Measurements from ENCODE around the gene C2orf49. TPM values are rescaled to one million over a fixed set of nuclear protein-coding genes. Genes with fewer than 3 reads are reported as not detected.
A peak's percentile ranks its signal among the peaks of the same experiment; 100 is the strongest.

Gene C2orf49
- polyA plus RNA-seq, 1 experiment = 20.3 TPM

GRCh38 chr2:105298017-105298416, 39.3 kb upstream of the C2orf49 start:
- POLR2A ChIA-PET = no interaction called here
- CTCF ChIA-PET = interaction anchor here (1.4 kb wide), 1 partner anchor 10 kb away, joined by 3 read pairs; no protein-coding TSS in a partner anchor
- no peaks in the 10 kb centered on the region for H3K9me3 ChIP-seq (ENCODE audit: control insufficient read depth, insufficient read depth, low read length)
- H3K27ac ChIP-seq (ENCODE audit: low read depth, low read length) = no peak overlapping the region
- no peak overlapping the region for H3K4me3 ChIP-seq (ENCODE audit: low read depth, low read length)
- no peak for DNase-seq (ENCODE audit: low read depth, low spot score)
- no peak for TF ChIP-seq CTCF (IDR thresholded peaks at IDR 0.05; ENCODE audit: low read depth, low read length)
- H3K27me3 ChIP-seq (ENCODE audit: control insufficient read depth, insufficient read depth, low read length) = no peaks in the 10 kb centered on the region

GRCh38 chr2:105299290-105299689, 38.0 kb upstream of the C2orf49 start:
- CTCF ChIA-PET = interaction anchor here (1.3 to 1.7 kb wide), 3 partner anchors 9 to 185 kb away, joined by 3 to 4 read pairs (median 3); no protein-coding TSS in a partner anchor

GRCh38 chr2:105301646-105302045, 35.7 kb upstream of the C2orf49 start:
- no peak overlapping the region for H3K4me3 ChIP-seq (ENCODE audit: low read depth, low read length)
- CTCF ChIA-PET = interaction anchor here (0.7 to 1.5 kb wide), 2 partner anchors 14 to 64 kb away, joined by 6 to 13 read pairs; no protein-coding TSS in a partner anchor
- H3K9me3 ChIP-seq (ENCODE audit: control insufficient read depth, insufficient read depth, low read length) = no peaks in the 10 kb centered on the region
- TF ChIP-seq CTCF (IDR thresholded peaks at IDR 0.05; ENCODE audit: low read depth, low read length) = no peak
- POLR2A ChIA-PET = no interaction called here
- no peak overlapping the region for H3K27ac ChIP-seq (ENCODE audit: low read depth, low read length)
- H3K27me3 ChIP-seq (ENCODE audit: control insufficient read depth, insufficient read depth, low read length) = no peaks in the 10 kb centered on the region
- no peak for DNase-seq (ENCODE audit: low read depth, low spot score)

More at GRCh38 chr2:105299290-105299689, 38.0 kb upstream of the C2orf49 start:
- DNase-seq (ENCODE audit: low read depth, low spot score) = no peak
- TF ChIP-seq CTCF (IDR thresholded peaks at IDR 0.05; ENCODE audit: low read depth, low read length) = 0 out of 2 replicates have a peak, but pooled peaks have one; percentile 5
- no peaks in the 10 kb centered on the region for H3K27me3 ChIP-seq (ENCODE audit: control insufficient read depth, insufficient read depth, low read length)
- H3K9me3 ChIP-seq (ENCODE audit: control insufficient read depth, insufficient read depth, low read length) = no peaks in the 10 kb centered on the region
- no peak overlapping the region for H3K4me3 ChIP-seq (ENCODE audit: low read depth, low read length)
- POLR2A ChIA-PET = no interaction called here
- H3K27ac ChIP-seq (ENCODE audit: low read depth, low read length) = no peak overlapping the region

GRCh38 chr2:105307146-105307545, 30.2 kb upstream of the C2orf49 start:
- Histone ChIP-seq H3K9me3 (ENCODE audit: control insufficient read depth, insufficient read depth, low read length) (no peaks in the 10 kb centered on the region; the same call in 1 of the 2 replicates), H3K4me3 (ENCODE audit: low read depth, low read length) (no peak overlapping the region), H3K27ac (ENCODE audit: low read depth, low read length) (no peak overlapping the region), H3K27me3 (ENCODE audit: control insufficient read depth, insufficient read depth, low read length) (no peaks in the 10 kb centered on the region)
- no peak for TF ChIP-seq CTCF (IDR thresholded peaks at IDR 0.05; ENCODE audit: low read depth, low read length)
- CTCF ChIA-PET = interaction anchor here (0.8 to 1.4 kb wide), 2 partner anchors 13 to 19 kb away, joined by 3 to 6 read pairs; no protein-coding TSS in a partner anchor
- POLR2A ChIA-PET = no interaction called here
- no peak for DNase-seq (ENCODE audit: low read depth, low spot score)

GRCh38 chr2:105307550-105307949, 29.8 kb upstream of the C2orf49 start:
- no peaks in the 10 kb centered on the region for H3K27me3 ChIP-seq (ENCODE audit: control insufficient read depth, insufficient read depth, low read length)

More at GRCh38 chr2:105307550-105307949, 29.8 kb upstream of the C2orf49 start:
- no peak for TF ChIP-seq CTCF (IDR thresholded peaks at IDR 0.05; ENCODE audit: low read depth, low read length)
- DNase-seq (ENCODE audit: low read depth, low spot score) = no peak
- Histone ChIP-seq H3K9me3 (ENCODE audit: control insufficient read depth, insufficient read depth, low read length) (no peaks in the 10 kb centered on the region; the same call in 1 of the 2 replicates), H3K4me3 (ENCODE audit: low read depth, low read length) (no peak overlapping the region), H3K27ac (ENCODE audit: low read depth, low read length) (no peak overlapping the region)
- ChIA-PET CTCF (interaction anchor here (1.4 to 1.5 kb wide), 2 partner anchors 9 to 13 kb away, joined by 3 to 6 read pairs; no protein-coding TSS in a partner anchor), POLR2A (no interaction called here)
